RWPE1 (cell line): Measurements from ENCODE around the gene PPFIBP1.

ENCODE experiments used
- CTCF ChIA-PET: fragments of 350-600 bp; sonication (Branson Sonifier 250); formaldehyde crosslinking; extraction: SDS; loops from one replicate; lab custom pipeline; 2021; lab: Yijun Ruan, JAX
- POLR2A ChIA-PET: fragments of 400-600 bp; formaldehyde crosslinking; extraction: SDS; loops from one replicate; lab custom pipeline; 2020; ENCODE audit warnings: antibody characterized with exemption; ENCODE audit not compliant: low non-redundant PET; lab: Yijun Ruan, JAX
- DNase-seq: peaks from one replicate; pipeline ENCODE4 v3.0.0; 2012; ENCODE audit warnings: low spot score
- H3K27ac ChIP-seq: fragments of 450-650 bp; 2 replicates; pipeline ENCODE4 v1.5.1; 2017
- CTCF ChIP-seq: fragments of 450-650 bp; conservative IDR thresholded peaks from 2 replicates; pipeline ENCODE4 v1.5.1; 2017; ENCODE audit warnings: low read depth, mild to moderate bottlenecking

The PPFIBP1 gene

GRCh38 chr12:27516625-27517024, 7.4 kb upstream of the PPFIBP1 start:
- DNase-seq = no peak
- H3K27ac ChIP-seq = no peak overlapping the region
- ChIA-PET POLR2A (no interaction called here), CTCF (no interaction called here)
- no peak for TF ChIP-seq CTCF

DNA sequence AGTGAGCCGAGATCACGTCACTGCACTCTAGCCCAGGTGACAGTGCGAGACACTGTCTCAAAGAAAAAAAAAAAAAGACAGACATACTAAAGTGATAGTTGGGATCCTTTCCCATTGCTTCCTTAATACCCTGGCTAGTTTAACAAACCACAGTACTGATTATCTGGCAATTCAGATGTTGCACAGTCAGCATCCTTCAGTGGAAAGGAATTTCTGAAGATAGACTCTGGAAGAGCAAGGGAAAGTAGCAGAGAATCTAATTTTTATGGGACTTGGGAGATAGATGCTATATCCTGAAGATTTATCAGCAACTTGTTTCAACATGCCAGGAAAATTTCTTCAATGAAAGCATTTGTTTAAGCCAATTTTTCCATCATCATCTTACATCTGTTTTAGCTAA, 6.5 kb upstream of the PPFIBP1 start:
- no peak for TF ChIP-seq CTCF
- POLR2A ChIA-PET = no interaction called here
- no peak for DNase-seq
- no peak overlapping the region for H3K27ac ChIP-seq
- CTCF ChIA-PET = no interaction called here

GRCh38 chr12:27517961-27518665, 5.9 kb upstream of the PPFIBP1 start:
- ChIA-PET POLR2A (no interaction called here), CTCF (no interaction called here)
- no peak overlapping the region for H3K27ac ChIP-seq
- no peak for DNase-seq
- TF ChIP-seq CTCF = no peak

DNA sequence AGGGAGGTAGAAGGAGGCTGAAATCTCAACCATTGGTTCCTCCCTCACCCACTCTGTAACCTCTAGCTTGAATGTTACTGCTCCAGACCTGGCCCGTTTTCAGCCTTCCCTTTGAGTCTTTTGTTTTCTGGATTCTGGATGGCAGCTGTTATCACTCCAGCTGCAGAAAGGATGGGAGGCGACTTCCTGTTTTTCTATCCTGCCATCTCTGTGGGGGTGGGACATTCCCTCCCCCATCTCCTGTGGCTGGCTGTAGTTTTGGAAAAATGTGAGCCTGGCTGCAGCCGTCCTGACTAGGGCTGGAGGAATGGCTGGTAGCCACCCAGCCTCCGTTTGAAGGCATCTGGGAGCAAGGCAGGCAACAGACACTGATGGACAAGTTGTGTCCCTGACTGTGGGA, 2.9 kb upstream of the PPFIBP1 start:
- H3K27ac ChIP-seq = no peak overlapping the region
- no peak for TF ChIP-seq CTCF
- ChIA-PET CTCF (interaction anchor here (0.7 kb wide), 1 partner anchor 39 kb away, joined by 3 read pairs; no protein-coding TSS in a partner anchor), POLR2A (no interaction called here)
- DNase-seq = no peak

DNA sequence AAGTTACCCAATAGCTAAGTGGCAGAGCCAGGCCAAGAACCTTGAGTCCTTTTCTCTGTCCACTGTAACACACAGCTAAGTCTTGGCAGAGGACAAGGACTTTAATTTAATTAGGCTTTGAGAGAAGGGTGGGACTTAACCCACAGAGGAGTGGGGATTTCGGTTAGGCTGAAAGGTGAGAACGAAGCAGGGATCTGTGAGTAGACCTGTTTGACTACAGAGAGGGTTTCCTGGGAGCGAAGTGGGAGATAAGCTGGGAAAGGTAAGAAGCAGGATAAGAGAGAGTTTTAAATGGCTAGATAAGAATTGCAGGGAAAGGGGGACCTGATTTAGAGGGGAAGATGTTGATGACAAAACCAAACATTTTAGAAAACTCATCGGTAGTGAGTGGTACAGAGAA, 2.0 kb upstream of the PPFIBP1 start:
- ChIA-PET CTCF (interaction anchor here (0.6 kb wide), 1 partner anchor 16 kb away, joined by 4 read pairs; no protein-coding TSS in a partner anchor), POLR2A (no interaction called here)
- DNase-seq = no peak
- TF ChIP-seq CTCF = no peak
- H3K27ac ChIP-seq = no peak overlapping the region

DNA sequence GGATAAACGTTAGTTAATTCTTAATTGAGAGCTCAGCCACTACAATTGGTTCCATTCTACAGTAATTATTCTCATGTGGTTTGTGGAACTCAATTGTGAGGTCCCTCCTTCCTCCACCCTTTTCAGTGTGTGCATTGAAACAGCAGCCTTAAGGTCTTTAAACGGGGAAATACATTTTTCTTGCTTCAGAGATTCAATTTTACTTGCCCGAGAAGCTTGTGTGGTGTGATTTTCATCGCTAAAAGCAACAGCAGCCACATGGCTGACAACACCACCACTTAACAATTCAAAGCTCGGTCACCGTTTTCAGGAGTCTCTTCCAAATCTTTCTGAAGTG, 733 bp upstream of the PPFIBP1 start:
- no peak for TF ChIP-seq CTCF
- CTCF ChIA-PET = interaction anchor here (0.6 to 1.6 kb wide), 6 partner anchors 27 to 170 kb away, joined by 3 to 6 read pairs (median 3); no protein-coding TSS in a partner anchor
- DNase-seq = no peak
- peak overlapping the region; percentile 89 for H3K27ac ChIP-seq
- POLR2A ChIA-PET = no interaction called here
